ENCODE data around the gene POLR1G.

POLR1G gene

DNA sequence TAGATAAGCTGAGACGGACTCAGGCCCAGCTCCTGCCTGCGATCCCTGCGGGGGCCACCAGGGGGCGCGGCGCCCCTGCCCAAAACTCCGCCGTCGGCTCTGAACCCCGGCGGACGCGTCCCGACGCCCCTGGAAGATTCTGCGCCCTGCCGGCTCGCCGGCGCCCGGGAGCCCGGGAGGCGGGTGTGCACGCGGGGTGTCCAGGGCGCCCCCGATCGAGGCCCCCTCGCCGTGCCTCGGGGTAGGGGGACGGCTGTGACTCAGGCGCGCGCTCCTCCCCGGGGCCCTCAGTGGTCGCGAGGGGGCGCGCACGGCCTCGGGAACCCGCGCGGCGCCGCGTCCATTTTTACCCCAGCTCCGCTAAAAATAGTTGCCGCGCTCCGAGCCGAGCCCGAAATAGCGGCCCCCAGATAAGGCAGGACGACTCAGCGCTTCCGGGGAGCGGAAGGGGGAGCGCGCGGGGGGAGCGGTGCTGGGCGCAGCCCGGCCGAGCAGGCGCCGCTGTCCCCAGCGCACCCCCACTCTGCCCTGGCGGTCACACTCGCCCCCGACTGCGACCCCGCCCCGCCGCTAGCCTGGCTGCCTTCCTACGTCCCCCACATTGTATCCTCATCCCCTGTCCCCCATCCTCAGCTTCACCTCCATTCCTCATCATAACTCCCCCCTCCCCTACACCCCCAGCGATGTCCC, 33.3 kb downstream of the POLR1G start:
- Histone ChIP-seq H3K27ac (ENCODE audit: low read depth, low read length, severe bottlenecking) (peak overlapping the region; percentile 86), H3K9me3 (ENCODE audit: control insufficient read depth, low read length) (no peaks in the 10 kb centered on the region), H3K4me3 (ENCODE audit: extremely low read depth, insufficient read depth, low read length, poor library complexity, severe bottlenecking) (peak overlapping the region; percentile 56), H3K4me1 (ENCODE audit: control insufficient read depth, insufficient read depth, low read length, poor library complexity, severe bottlenecking) (peaks cover 22% of the 10 kb centered on the region), H3K36me3 (ENCODE audit: control insufficient read depth, insufficient read depth, low read length) (no peaks in the 10 kb centered on the region)
- WGBS, 2 experiments (ENCODE audit: insufficient coverage in 2 of 2): 0 to 1% methylated on average over 60 to 65 of the region's 78 CpGs

DNA sequence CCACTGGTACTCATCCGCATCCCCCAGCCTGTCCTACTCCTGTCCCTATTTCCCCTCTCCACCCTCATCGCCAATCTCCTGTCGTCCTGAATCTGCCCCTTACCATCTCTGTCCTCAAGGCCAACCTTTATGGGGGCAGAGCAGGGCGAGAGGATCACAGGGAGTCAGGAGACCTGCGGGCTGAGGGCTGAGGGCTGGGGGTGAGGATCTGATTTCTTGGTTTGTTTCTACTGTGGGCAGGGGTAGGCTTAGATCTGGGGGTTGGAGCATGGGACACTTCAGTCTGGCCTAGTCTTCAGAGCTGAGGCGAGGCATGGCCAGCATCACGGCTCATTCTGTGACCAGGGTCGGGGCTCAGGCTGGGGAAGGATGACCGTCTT, 33.8 kb downstream of the POLR1G start:
- WGBS, 2 experiments (ENCODE audit: insufficient coverage in 2 of 2): 65 to 69% methylated on average over 6 to 7 of the region's 9 CpGs
- Histone ChIP-seq H3K27ac (ENCODE audit: low read depth, low read length, severe bottlenecking) (peak overlapping the region; percentile 86), H3K4me1 (ENCODE audit: control insufficient read depth, insufficient read depth, low read length, poor library complexity, severe bottlenecking) (peaks cover 22% of the 10 kb centered on the region), H3K9me3 (ENCODE audit: control insufficient read depth, low read length) (no peaks in the 10 kb centered on the region), H3K36me3 (ENCODE audit: control insufficient read depth, insufficient read depth, low read length) (no peaks in the 10 kb centered on the region), H3K4me3 (ENCODE audit: extremely low read depth, insufficient read depth, low read length, poor library complexity, severe bottlenecking) (peak overlapping the region; percentile 56)

DNA sequence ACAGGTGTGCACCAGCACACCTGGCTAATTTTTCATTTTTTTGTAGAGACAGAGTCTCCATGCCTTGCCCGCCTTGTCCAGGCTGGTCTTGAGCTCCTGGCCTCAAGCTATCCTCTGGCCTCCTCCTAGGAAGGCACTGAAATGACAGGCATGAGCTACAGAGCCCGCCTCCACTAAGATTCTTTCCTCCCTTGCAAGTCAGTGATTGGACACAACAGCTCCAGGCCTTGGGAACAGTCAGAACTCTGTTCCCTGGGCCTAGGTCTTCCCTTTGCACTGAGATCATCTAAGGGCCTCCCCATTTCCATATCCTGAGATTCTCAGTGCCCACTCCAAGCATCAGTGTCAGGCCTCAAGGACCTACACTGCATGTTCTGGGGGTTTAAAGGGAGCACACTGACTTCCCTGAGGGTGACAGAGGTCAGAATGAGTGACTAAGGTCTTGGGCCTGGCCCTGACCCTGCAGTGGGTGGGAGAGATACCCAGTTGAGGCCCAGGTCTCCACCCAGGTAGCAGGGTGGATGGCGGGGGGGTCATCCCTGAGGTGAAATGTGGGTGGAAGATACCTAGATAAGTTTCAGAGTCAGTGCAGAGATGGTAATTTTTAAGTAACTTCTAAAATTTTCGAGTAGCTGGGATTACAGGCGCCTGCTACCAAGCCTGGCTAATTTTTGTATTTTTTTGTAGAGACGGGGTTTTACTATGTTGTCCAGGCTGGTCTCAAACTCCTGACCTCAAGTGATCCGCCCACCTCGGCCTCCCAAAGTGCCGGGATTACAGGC, 34.6 kb downstream of the POLR1G start:
- Histone ChIP-seq H3K27ac (ENCODE audit: low read depth, low read length, severe bottlenecking) (peak overlapping the region; percentile 64), H3K36me3 (ENCODE audit: control insufficient read depth, insufficient read depth, low read length) (no peaks in the 10 kb centered on the region), H3K9me3 (ENCODE audit: control insufficient read depth, low read length) (no peaks in the 10 kb centered on the region), H3K4me3 (ENCODE audit: extremely low read depth, insufficient read depth, low read length, poor library complexity, severe bottlenecking) (no peak overlapping the region), H3K4me1 (ENCODE audit: control insufficient read depth, insufficient read depth, low read length, poor library complexity, severe bottlenecking) (peaks cover 22% of the 10 kb centered on the region)
- WGBS, 2 experiments (ENCODE audit: insufficient coverage in 2 of 2): 85 to 97% methylated on average over 4 to 9 of the region's 9 CpGs

DNA sequence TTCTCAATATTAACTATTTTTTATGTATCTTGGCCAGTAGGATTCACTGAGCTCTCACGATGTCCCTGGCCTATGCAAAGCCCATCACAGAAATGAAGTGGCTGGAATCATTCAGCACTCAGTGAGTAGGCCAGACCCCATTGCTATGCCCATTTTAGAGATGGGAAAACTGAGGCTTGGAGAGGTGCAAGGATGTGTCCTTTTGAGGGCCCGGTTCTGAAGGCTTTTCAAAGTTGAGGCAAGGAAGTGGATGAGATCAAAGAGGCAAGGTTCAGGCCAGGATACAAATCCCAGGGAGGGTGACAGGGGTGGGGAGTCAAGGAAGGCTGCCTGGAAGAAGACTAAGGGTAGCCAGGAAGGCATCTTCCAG, 35.9 kb downstream of the POLR1G start:
- WGBS, 2 experiments (ENCODE audit: insufficient coverage in 2 of 2): 83 to 92% methylated on average over 1 to 2 of the region's 2 CpGs
- Histone ChIP-seq H3K4me1 (ENCODE audit: control insufficient read depth, insufficient read depth, low read length, poor library complexity, severe bottlenecking) (peaks cover 22% of the 10 kb centered on the region), H3K27ac (ENCODE audit: low read depth, low read length, severe bottlenecking) (peak overlapping the region; percentile 99), H3K9me3 (ENCODE audit: control insufficient read depth, low read length) (no peaks in the 10 kb centered on the region), H3K4me3 (ENCODE audit: extremely low read depth, insufficient read depth, low read length, poor library complexity, severe bottlenecking) (no peak overlapping the region), H3K36me3 (ENCODE audit: control insufficient read depth, insufficient read depth, low read length) (no peaks in the 10 kb centered on the region)

DNA sequence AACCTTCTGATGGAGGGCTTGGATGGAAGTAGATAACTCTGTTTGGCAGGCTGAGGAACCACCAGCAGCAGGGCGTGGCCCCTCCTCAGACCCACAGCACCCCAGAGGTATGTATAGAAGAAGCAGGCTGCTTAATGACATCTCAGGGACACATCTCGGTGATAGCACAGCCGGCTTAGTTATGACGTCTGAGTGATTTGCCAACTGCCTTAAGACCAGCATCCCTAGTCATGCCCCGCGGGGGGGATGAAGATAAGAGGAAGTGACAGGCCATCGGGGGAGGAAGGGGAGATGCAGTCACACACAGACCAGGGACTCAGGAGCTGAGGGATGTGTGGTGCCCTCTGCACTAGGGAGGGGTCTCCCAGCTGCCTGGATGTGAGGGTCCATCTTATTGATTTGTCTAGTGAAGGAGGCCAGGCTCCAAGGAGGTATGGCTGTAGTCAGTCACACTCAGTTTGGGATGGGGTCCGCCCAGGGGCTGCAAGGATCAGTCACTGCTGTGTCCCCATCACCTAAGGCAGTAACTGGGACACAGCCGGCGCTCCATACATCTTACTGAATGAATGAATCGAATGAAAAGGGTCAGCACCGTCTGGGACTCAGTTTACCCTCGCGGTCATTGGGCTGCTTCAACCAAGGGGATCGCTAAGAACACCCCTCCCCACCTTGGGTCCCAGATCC, 36.5 kb downstream of the POLR1G start:
- Histone ChIP-seq H3K9me3 (ENCODE audit: control insufficient read depth, low read length) (no peaks in the 10 kb centered on the region), H3K4me1 (ENCODE audit: control insufficient read depth, insufficient read depth, low read length, poor library complexity, severe bottlenecking) (peaks cover 22% of the 10 kb centered on the region), H3K4me3 (ENCODE audit: extremely low read depth, insufficient read depth, low read length, poor library complexity, severe bottlenecking) (peak overlapping the region; percentile 47), H3K27ac (ENCODE audit: low read depth, low read length, severe bottlenecking) (peak overlapping the region; percentile 99), H3K36me3 (ENCODE audit: control insufficient read depth, insufficient read depth, low read length) (no peaks in the 10 kb centered on the region)
- whole genome bisulfite sequencing, 2 experiments (ENCODE audit: insufficient coverage in 2 of 2): 19 to 47% methylated on average over 8 to 14 of the region's 15 CpGs

DNA sequence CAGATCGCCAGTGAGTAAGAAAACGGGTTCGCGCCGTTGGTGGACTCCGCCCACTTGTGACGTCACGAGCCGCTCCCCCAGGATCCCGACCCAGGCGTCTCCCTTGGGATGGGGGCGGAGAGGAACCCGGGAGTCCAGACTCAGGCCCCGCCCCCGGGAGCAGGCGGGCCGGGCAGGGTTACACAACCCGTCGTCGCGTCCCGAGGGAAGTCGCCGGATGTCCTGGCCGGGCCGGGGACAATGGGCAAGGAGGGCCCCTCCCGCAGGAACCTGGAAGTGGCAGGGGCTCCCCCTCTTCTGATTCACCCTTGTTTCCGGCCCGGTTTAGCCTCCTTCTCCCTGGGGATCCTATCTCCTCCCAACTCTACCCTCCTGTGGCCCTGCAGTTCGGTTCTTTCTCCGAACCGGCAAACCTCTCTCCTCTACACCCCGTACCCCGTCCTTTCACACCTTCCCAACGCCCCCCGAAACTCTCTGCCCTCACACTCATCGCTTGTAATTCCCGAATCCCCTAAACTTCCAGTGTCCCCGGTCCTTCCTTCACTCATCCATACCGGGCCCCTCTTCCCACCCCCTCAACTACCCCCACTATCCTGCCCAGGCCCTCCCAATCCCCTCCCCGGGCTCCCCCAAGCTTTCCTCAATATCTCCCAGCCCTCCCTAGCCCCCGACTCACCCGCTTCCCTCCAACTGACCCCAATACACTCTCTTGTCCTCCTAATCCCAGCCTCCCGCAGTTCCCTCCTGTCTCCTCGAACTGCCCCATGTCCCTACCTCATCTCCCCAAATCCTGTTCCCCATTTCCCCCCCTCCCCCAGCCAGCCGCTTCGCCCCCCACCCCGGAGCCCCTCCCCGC, 37.2 kb downstream of the POLR1G start:
- Histone ChIP-seq H3K27ac (ENCODE audit: low read depth, low read length, severe bottlenecking) (peak overlapping the region; percentile 99), H3K4me1 (ENCODE audit: control insufficient read depth, insufficient read depth, low read length, poor library complexity, severe bottlenecking) (peaks cover 22% of the 10 kb centered on the region), H3K9me3 (ENCODE audit: control insufficient read depth, low read length) (no peaks in the 10 kb centered on the region), H3K36me3 (ENCODE audit: control insufficient read depth, insufficient read depth, low read length) (no peaks in the 10 kb centered on the region), H3K4me3 (ENCODE audit: extremely low read depth, insufficient read depth, low read length, poor library complexity, severe bottlenecking) (peak overlapping the region; percentile 47)
- WGBS, 2 experiments (ENCODE audit: insufficient coverage in 2 of 2): 0% methylated on average over 38 to 39 of the region's 49 CpGs

DNA sequence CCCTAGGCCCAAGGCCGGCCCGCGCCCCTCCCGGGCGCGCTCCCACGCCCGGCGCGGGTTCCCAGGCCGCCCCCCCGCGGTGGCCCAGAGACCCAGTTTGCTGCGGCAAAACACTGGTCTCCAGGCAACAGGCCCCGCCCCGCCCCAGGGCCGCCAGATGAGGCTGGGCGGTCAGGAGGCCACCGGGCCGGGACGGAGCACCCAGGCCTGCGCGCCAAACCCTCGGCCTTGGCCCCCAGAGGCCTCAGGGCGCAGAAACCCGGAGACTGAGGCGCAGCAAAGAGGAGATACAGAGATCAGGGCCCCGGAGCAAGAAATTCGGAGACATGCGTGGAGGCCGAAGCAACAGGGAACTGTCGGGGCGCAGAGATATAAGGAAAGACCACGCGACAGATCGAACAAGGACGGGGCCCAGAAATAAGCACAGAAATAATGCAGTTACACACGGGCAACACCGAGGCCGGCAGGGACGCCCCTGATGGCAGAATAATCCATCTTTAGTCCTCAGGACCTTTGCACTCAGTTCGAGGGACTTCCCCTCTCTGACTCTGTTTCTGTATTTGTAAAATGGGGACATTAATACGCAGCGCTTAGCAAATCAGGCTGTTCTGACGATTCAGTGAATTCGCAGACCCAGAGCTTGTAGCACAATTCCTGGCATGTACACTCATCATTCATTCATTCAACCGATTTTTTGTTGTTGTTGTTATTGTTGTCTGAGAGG, 38.0 kb downstream of the POLR1G start:
- H3K4me3 ChIP-seq (ENCODE audit: extremely low read depth, insufficient read depth, low read length, poor library complexity, severe bottlenecking): peak overlapping the region; percentile 47
- H3K27ac ChIP-seq (ENCODE audit: low read depth, low read length, severe bottlenecking): peak overlapping the region; percentile 99
- H3K9me3 ChIP-seq (ENCODE audit: control insufficient read depth, low read length): no peaks in the 10 kb centered on the region
- no peaks in the 10 kb centered on the region for H3K36me3 ChIP-seq (ENCODE audit: control insufficient read depth, insufficient read depth, low read length)
- WGBS, 2 experiments (ENCODE audit: insufficient coverage in 2 of 2): 17 to 22% methylated on average over 28 of the region's 47 CpGs
- peaks cover 19% of the 10 kb centered on the region for H3K4me1 ChIP-seq (ENCODE audit: control insufficient read depth, insufficient read depth, low read length, poor library complexity, severe bottlenecking)

DNA sequence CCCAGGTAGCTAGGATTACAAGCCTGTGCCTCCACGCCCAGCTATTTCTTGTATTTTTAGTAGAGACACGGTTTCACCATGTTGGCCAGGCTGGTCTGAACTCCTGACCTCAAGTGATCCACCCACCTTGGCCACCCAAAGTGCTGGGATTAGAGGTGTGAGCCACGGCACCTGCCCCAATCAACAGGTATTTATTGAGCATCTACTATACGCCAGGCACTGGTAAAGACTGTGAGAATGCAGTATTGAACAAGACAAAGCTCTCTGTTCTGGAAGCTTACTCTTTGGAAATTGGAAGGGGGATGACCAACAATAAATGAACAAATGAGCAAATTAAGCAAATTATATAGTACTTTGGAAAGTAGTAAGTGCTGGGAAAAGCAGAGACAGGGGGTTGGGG, 38.7 kb downstream of the POLR1G start:
- WGBS, 2 experiments (ENCODE audit: insufficient coverage in 2 of 2): 91 to 93% methylated on average over 4 of the region's 4 CpGs
- Histone ChIP-seq H3K27ac (ENCODE audit: low read depth, low read length, severe bottlenecking) (no peak overlapping the region), H3K4me3 (ENCODE audit: extremely low read depth, insufficient read depth, low read length, poor library complexity, severe bottlenecking) (no peak overlapping the region), H3K4me1 (ENCODE audit: control insufficient read depth, insufficient read depth, low read length, poor library complexity, severe bottlenecking) (peaks cover 16% of the 10 kb centered on the region), H3K9me3 (ENCODE audit: control insufficient read depth, low read length) (no peaks in the 10 kb centered on the region), H3K36me3 (ENCODE audit: control insufficient read depth, insufficient read depth, low read length) (no peaks in the 10 kb centered on the region)

DNA sequence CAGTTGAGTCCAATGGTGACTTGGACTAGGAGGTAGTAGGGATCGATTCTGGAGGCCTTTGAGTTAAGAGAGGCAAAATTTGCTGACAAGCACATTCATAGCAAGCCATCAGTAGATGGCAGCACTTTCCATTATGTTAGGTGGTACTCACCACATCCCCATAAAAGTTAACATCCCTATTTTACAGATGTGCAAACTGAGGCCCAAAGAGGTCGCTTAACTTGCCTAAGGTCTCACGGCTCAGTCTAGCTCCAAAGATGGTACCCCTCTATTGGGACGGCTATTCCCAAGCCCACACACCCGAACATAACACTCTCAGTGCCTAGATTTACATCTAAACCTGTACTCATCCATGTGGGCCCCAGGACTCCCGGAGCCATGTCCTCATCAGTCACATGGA, 39.9 kb downstream of the POLR1G start:
- WGBS, 2 experiments (ENCODE audit: insufficient coverage in 2 of 2): 90 to 96% methylated on average over 3 of the region's 6 CpGs
- Histone ChIP-seq H3K4me1 (ENCODE audit: control insufficient read depth, insufficient read depth, low read length, poor library complexity, severe bottlenecking) (peaks cover 12% of the 10 kb centered on the region), H3K4me3 (ENCODE audit: extremely low read depth, insufficient read depth, low read length, poor library complexity, severe bottlenecking) (no peak overlapping the region), H3K9me3 (ENCODE audit: control insufficient read depth, low read length) (no peaks in the 10 kb centered on the region), H3K36me3 (ENCODE audit: control insufficient read depth, insufficient read depth, low read length) (no peaks in the 10 kb centered on the region), H3K27ac (ENCODE audit: low read depth, low read length, severe bottlenecking) (no peak overlapping the region)

DNA sequence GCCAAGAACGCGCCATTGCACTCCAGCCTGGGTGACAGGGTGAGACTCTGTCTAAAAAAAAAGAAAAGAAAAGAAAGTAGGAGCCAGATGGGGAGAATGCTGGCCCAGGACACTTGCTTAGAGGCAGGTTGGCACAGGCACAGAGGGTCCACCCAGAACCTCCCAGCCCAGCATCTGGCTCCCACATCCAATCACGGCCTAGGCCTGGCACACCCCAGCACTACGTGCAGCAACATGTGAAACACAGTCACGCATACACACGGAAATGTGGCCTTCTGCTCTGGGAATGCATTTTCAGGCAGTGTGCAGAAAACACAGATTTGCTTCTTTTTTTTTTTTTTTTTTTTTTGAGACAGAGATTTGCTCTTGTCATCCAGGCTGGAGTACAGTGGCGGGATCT, 40.5 kb downstream of the POLR1G start:
- Histone ChIP-seq H3K9me3 (ENCODE audit: control insufficient read depth, low read length) (no peaks in the 10 kb centered on the region), H3K4me3 (ENCODE audit: extremely low read depth, insufficient read depth, low read length, poor library complexity, severe bottlenecking) (no peak overlapping the region), H3K4me1 (ENCODE audit: control insufficient read depth, insufficient read depth, low read length, poor library complexity, severe bottlenecking) (peaks cover 16% of the 10 kb centered on the region), H3K36me3 (ENCODE audit: control insufficient read depth, insufficient read depth, low read length) (no peaks in the 10 kb centered on the region), H3K27ac (ENCODE audit: low read depth, low read length, severe bottlenecking) (no peak overlapping the region)
- WGBS, 2 experiments (ENCODE audit: insufficient coverage in 2 of 2): 89 to 96% methylated on average over 7 of the region's 7 CpGs
